HG03196 (cell line): ENCODE measurements around the gene KIF5A.
"Not testable (repeated sequence)": the region's sequence is repeated elsewhere in the genome, so short reads cannot be mapped to it uniquely, and the experiment has no call there.

Source experiments
- ATAC-seq: cut with Tn5 transposase; IDR thresholded peaks from one replicate; pipeline ENCODE4 v1.9.1; 2021; ENCODE audit not compliant: unreplicated experiment

KIF5A gene

GRCh38 chr12:57553343-57554202 lies 3.7 kb downstream of the KIF5A start:
- ATAC-seq = no peak

GRCh38 chr12:57554453-57554852 lies 4.6 kb downstream of the KIF5A start:
- ATAC-seq = no peak

GRCh38 chr12:57554897-57555296 lies 5.1 kb downstream of the KIF5A start:
- no peak for ATAC-seq

GRCh38 chr12:57558864-57559263 lies 9.0 kb downstream of the KIF5A start:
- no peak for ATAC-seq

GRCh38 chr12:57560516-57560915 lies 10.7 kb downstream of the KIF5A start:
- ATAC-seq = no peak

- not testable (repeated sequence) for ATAC-seq
Observed at GRCh38 chr12:57561117-57561516, 11.3 kb downstream of the KIF5A start.

GRCh38 chr12:57563358-57563757 lies 13.5 kb downstream of the KIF5A start:
- no peak for ATAC-seq

GRCh38 chr12:57564178-57564740 lies 14.4 kb downstream of the KIF5A start:
- no peak for ATAC-seq

GRCh38 chr12:57568838-57569237 lies 19.0 kb downstream of the KIF5A start:
- ATAC-seq = no peak

- ATAC-seq = no peak
Observed at GRCh38 chr12:57569858-57570257, 20.0 kb downstream of the KIF5A start.

- not testable (repeated sequence) for ATAC-seq
Observed at GRCh38 chr12:57570438-57570837, 20.6 kb downstream of the KIF5A start.

- no peak for ATAC-seq
Observed at GRCh38 chr12:57571926-57572762, 22.3 kb downstream of the KIF5A start.

GRCh38 chr12:57574795-57575194 lies 25.0 kb downstream of the KIF5A start:
- no peak for ATAC-seq

GRCh38 chr12:57575771-57576612 lies 26.1 kb downstream of the KIF5A start:
- ATAC-seq = no peak

GRCh38 chr12:57576613-57577160 lies 26.8 kb downstream of the KIF5A start:
- no peak for ATAC-seq

GRCh38 chr12:57577981-57578758 lies 28.3 kb downstream of the KIF5A start:
- ATAC-seq = no peak

- ATAC-seq = no peak
Observed at GRCh38 chr12:57579011-57579410, 29.2 kb downstream of the KIF5A start.

GRCh38 chr12:57579677-57580465 lies 30.0 kb downstream of the KIF5A start:
- ATAC-seq = no peak

GRCh38 chr12:57580466-57580795 lies 30.6 kb downstream of the KIF5A start:
- no peak for ATAC-seq
